ENCODE data around the gene CEACAM8. TPM values are rescaled to one million over a fixed set of nuclear protein-coding genes. Genes with fewer than 3 reads are reported as not detected.

The CEACAM8 gene
- total and polyA plus RNA-seq, 2 donors (not counting 3 experiments of a cell fraction or from before 2014, with no cell fraction given), result not detected

DNA sequence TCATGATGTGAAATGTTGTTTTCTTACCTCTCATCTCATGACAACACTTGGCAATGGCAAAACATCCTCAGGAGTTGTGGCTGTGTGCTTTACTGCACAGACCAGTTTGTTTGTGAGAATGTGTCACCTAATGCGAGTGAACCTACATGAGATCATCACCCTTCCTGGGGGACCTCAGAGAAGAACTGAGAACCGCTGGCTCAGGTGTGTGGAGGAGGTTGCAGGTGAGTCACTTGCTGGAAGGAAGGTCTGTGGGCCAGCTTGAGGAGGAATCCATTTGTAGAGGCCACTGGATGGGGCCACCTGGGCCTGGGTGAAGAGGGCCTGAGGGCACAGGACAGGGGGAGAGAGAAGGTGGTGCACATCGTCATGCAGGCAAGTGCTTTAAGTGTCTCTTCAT is 63.4 kb downstream of the CEACAM8 start:
- H3K27me3 ChIP-seq (ENCODE audit: control insufficient read depth in 2 of 2, insufficient read depth in 2 of 2, low read length in 2 of 2), result no peaks in the 10 kb centered on the region
- no peaks in the 10 kb centered on the region for H3K79me2 ChIP-seq (ENCODE audit: control insufficient read depth, insufficient read depth, low read length)
- H4K20me1 ChIP-seq (replicated peaks; ENCODE audit: control insufficient read depth, extremely low read depth, insufficient read depth, low read length), result no peaks in the 10 kb centered on the region
- H2AFZ ChIP-seq (ENCODE audit: low read depth, low read length), result no peak overlapping the region
- no peak for DNase-seq (ENCODE audit: low read depth, low spot score)
- H3K27ac ChIP-seq (ENCODE audit: insufficient read depth, low read depth, low read length), result no peak overlapping the region
- no TSS peak for BruUV-seq (replicated peaks)
- H3K9ac ChIP-seq (replicated peaks; ENCODE audit: extremely low read depth, insufficient read depth, low read length), result no peak overlapping the region
- peaks cover 8% of the 10 kb centered on the region for H3K4me1 ChIP-seq (ENCODE audit: control insufficient read depth, extremely low read depth, insufficient read depth, low read length)
- H3K36me3 ChIP-seq (ENCODE audit: control insufficient read depth in 2 of 2, extremely low read depth in 1 of 2, insufficient read depth in 2 of 2, low read length in 2 of 2), result no peaks in the 10 kb centered on the region
- POLR2A ChIA-PET, result no interaction called here
- H3K9me3 ChIP-seq (replicated peaks; ENCODE audit: control insufficient read depth, insufficient read depth, low read length), result no peaks in the 10 kb centered on the region
- no peak overlapping the region for H3K4me3 ChIP-seq (replicated peaks in 1 of 3; ENCODE audit: insufficient read depth in 1 of 3, low read depth in 1 of 3, low read length in 3 of 3)
- dilution Hi-C loops (cut with MboI; ENCODE audit: extremely low pct_ligation_motif_present, low sequenced_read_pairs), result no loop called here
- TF ChIP-seq, protein P1, sequence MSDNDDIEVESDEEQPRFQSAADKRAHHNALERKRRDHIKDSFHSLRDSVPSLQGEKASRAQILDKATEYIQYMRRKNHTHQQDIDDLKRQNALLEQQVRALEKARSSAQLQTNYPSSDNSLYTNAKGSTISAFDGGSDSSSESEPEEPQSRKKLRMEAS (IDR thresholded peaks at IDR 0.05; ENCODE audit: insufficient read depth, insufficient read length), result no peak
- TF ChIP-seq POLR2AphosphoS5 (IDR thresholded peaks at IDR 0.05; ENCODE audit: insufficient read depth, low read depth, low read length), result no peak
- H3K4me2 ChIP-seq (ENCODE audit: insufficient read depth, low read length), result no peak overlapping the region
- intact Hi-C loops (cut with micrococcal nuclease), result no loop called here
- CTCF ChIA-PET, result interaction anchor here (0.6 to 5.6 kb wide), 5 partner anchors 77 to 93 kb away, joined by 3 to 137 read pairs (median 6); no protein-coding TSS in a partner anchor
- FAIRE-seq, result no peak
- H3K9me1 ChIP-seq (replicated peaks; ENCODE audit: control insufficient read depth, extremely low read depth, insufficient read depth, low read length), result no peaks in the 10 kb centered on the region

Other genes with a start within 250 kb of the CEACAM8 start
- gene CNFN, start 204.6 kb downstream of the CEACAM8 start, total RNA-seq, result 0.73 TPM in 1 of 2 replicates, not detected in the other
- 0.23 and 0.27 TPM in 2 replicates for gene CNFN, start 204.6 kb downstream of the CEACAM8 start, polyA plus RNA-seq
- gene LIPE, start 167.5 kb downstream of the CEACAM8 start, total RNA-seq, result 10.4 and 13.5 TPM in 2 replicates
- 3.8 and 6.0 TPM in 2 replicates for gene LIPE, start 167.5 kb downstream of the CEACAM8 start, polyA plus RNA-seq
- not detected in 2 replicates for gene CXCL17, start 152.0 kb downstream of the CEACAM8 start, total RNA-seq
- not detected in 2 replicates for gene CXCL17, start 152.0 kb downstream of the CEACAM8 start, polyA plus RNA-seq
- 2.1 and 3.6 TPM in 2 replicates for gene CEACAM1, start 66.4 kb downstream of the CEACAM8 start, total RNA-seq
- 2.4 and 3.5 TPM in 2 replicates for gene CEACAM1, start 66.4 kb downstream of the CEACAM8 start, polyA plus RNA-seq
- not detected in 2 replicates for gene PSG3, start 145.6 kb upstream of the CEACAM8 start, total RNA-seq
- not detected in 2 replicates for gene PSG3, start 145.6 kb upstream of the CEACAM8 start, polyA plus RNA-seq
- not detected in 2 replicates for gene PSG8, start 170.8 kb upstream of the CEACAM8 start, total RNA-seq
- gene PSG8, start 170.8 kb upstream of the CEACAM8 start, polyA plus RNA-seq, result not detected in 2 replicates

Measured in endothelial cell of umbilical vein (primary cell).